Measurements from ENCODE around the gene OR11G2. TPM values are rescaled to one million over a fixed set of nuclear protein-coding genes. Genes with fewer than 3 reads are reported as not detected.
"Not testable (repeated sequence)": the region's sequence is repeated elsewhere in the genome, so short reads cannot be mapped to it uniquely, and the experiment has no call there.

The OR11G2 gene
- total RNA-seq, 4 donors from 2014 or later: not detected

DNA sequence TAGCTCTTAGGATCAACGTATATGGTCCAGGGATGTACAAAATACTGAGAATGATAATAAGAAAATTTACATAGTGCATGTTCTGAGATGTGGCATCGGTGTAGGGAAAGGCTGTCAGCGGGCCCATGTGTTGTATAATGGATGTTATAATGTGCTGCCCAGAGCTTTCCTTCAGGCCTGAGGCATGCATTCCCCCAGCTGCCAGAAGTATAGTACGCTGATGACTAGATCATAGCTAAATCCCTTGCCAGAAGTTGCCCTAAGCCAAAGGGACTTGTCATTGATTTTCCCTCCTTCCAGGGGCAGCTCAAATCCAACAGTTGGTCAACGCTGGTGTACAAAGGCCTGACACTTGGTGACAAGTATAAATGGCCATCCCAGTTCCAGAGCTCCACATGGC lies 6.5 kb upstream of the OR11G2 start:
- no peak for TF ChIP-seq POLR2A (IDR thresholded peaks at IDR 0.05)
- TF ChIP-seq, protein P1, sequence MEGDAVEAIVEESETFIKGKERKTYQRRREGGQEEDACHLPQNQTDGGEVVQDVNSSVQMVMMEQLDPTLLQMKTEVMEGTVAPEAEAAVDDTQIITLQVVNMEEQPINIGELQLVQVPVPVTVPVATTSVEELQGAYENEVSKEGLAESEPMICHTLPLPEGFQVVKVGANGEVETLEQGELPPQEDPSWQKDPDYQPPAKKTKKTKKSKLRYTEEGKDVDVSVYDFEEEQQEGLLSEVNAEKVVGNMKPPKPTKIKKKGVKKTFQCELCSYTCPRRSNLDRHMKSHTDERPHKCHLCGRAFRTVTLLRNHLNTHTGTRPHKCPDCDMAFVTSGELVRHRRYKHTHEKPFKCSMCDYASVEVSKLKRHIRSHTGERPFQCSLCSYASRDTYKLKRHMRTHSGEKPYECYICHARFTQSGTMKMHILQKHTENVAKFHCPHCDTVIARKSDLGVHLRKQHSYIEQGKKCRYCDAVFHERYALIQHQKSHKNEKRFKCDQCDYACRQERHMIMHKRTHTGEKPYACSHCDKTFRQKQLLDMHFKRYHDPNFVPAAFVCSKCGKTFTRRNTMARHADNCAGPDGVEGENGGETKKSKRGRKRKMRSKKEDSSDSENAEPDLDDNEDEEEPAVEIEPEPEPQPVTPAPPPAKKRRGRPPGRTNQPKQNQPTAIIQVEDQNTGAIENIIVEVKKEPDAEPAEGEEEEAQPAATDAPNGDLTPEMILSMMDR (IDR thresholded peaks at IDR 0.05): no peak
- 55 to 62% methylated on average over 5 of the region's 5 CpGs for WGBS, 2 donors
- Histone ChIP-seq H3K4me3 (no peak overlapping the region), H3K36me3 (no peaks in the 10 kb centered on the region), H3K27ac (no peak overlapping the region), H3K4me1 (no peaks in the 10 kb centered on the region), H3K27me3 (no peaks in the 10 kb centered on the region), H3K9me3 (no peaks in the 10 kb centered on the region)
- intact Hi-C loops (cut with DNase I): no loop called here
- DNase-seq: no peak

DNA sequence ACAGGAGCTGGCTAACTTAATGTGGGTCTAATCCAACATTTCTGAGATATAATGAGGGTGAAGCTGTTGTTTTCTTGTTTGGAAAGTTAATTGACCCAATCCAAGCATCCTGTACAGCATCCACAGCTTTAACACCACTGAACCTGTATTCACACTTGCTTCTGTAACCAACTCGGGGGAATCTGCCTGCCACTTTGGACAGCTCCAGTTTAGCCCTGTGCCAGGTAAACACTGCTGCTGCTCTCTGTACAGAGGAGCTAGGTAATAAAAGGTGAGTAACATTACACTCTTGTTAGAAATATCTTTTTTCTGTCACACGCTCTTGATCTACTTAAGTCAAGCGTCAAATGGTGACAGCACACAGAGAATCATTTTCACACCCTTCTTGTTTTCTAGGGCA lies 700 bp downstream of the OR11G2 start:
- TF ChIP-seq POLR2A (IDR thresholded peaks at IDR 0.05): no peak
- TF ChIP-seq, protein P1 (IDR thresholded peaks at IDR 0.05): no peak
- Histone ChIP-seq H3K4me1 (no peaks in the 10 kb centered on the region), H3K9me3 (no peaks in the 10 kb centered on the region), H3K27me3 (no peaks in the 10 kb centered on the region), H3K36me3 (no peaks in the 10 kb centered on the region), H3K4me3 (no peak overlapping the region), H3K27ac (no peak overlapping the region)
- intact Hi-C loops (cut with DNase I): no loop called here
- WGBS, 2 donors: 72% methylated on average over 3 of the region's 3 CpGs
- no peak for DNase-seq

DNA sequence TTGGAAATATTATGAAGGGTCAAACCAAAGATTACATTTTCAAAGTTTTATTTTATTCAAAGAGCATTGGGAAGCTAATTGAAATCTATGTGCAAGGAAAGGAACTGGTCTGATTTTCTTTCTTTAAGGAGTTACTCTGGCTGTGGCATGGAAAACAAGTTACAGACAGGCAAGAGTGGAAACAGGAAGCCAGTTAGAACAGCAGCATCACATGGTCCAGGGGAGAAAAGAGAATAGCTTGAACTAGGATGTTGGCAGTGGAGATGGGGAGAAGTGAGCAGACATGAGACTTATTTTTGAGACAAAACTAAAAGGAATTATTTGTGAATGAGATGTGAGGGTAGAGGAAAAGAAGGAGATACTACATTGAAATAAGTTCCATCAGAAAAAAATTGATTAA lies 3.4 kb downstream of the OR11G2 start:
- intact Hi-C loops (cut with DNase I): no loop called here

DNA sequence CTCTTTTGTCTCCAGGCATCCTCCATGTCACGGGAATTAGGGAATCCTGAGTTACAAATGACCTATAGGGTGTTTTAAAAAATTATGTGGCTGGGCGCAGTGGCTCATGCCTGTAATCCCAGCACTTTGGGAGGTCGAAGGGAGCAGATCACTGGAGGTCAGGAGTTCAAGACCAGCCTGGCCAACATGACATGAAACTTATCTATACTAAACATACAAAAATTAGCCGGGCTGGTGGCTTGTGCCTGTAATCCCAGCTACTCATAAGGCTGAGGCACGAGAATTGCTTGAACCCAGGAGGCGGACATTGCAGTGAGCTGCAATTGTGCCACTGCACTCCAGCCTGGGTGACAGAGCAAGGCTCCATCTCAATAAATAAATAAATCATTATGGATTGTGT lies 4.5 kb downstream of the OR11G2 start:
- H3K27ac ChIP-seq; H3K27me3 ChIP-seq; H3K36me3 ChIP-seq; DNase-seq; H3K4me3 ChIP-seq; intact Hi-C loops (cut with DNase I); H3K9me3 ChIP-seq; H3K4me1 ChIP-seq: not testable (repeated sequence)
- WGBS, 2 donors: 58 to 61% methylated on average over 6 of the region's 6 CpGs

More for the DNA sequence above, 3.4 kb downstream of the OR11G2 start:
- Histone ChIP-seq H3K36me3 (no peaks in the 10 kb centered on the region), H3K27me3 (no peaks in the 10 kb centered on the region), H3K27ac (no peak overlapping the region), H3K4me3 (no peak overlapping the region), H3K9me3 (no peaks in the 10 kb centered on the region), H3K4me1 (no peaks in the 10 kb centered on the region)
- DNase-seq: no peak
- no peak for TF ChIP-seq POLR2A (IDR thresholded peaks at IDR 0.05)
- TF ChIP-seq, protein P1 (IDR thresholded peaks at IDR 0.05): no peak

DNA sequence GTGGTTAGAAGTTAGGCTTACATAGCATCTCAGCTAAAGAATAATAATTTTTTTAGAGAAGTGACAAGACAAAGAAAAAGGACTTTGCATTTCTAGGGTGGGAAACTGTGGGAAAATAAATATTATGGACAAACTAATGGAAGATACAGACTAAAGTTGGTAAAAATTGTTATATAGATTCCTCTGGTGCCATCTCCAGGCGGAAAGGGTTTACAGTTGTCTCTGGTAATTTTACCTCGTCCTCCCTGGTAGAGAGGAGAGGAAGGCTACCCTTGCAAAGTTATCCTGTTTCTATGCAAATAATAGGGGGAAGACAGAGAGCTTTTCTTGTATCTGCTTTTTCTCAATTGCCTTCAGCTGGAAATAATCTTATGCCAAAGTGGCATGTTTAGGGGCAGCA lies 5.2 kb downstream of the OR11G2 start:
- Histone ChIP-seq H3K27ac (no peak overlapping the region), H3K9me3 (no peaks in the 10 kb centered on the region), H3K36me3 (no peaks in the 10 kb centered on the region), H3K27me3 (no peaks in the 10 kb centered on the region), H3K4me3 (no peak overlapping the region), H3K4me1 (no peaks in the 10 kb centered on the region)
- no peak for TF ChIP-seq POLR2A (IDR thresholded peaks at IDR 0.05)
- TF ChIP-seq, protein P1 (IDR thresholded peaks at IDR 0.05): no peak
- DNase-seq: no peak
- intact Hi-C loops (cut with DNase I): no loop called here
- WGBS, 2 donors: 17 to 28% methylated on average over 2 of the region's 2 CpGs

DNA sequence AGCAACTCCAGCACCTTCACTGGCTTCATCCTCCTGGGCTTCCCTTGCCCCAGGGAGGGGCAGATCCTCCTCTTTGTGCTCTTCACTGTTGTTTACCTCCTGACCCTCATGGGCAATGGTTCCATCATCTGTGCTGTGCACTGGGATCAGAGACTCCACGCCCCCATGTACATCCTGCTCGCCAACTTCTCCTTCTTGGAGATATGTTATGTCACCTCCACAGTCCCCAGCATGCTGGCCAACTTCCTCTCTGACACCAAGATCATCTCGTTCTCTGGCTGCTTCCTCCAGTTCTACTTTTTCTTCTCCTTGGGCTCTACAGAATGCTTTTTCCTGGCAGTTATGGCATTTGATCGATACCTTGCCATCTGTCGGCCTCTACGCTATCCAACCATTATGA lies 6.8 kb downstream of the OR11G2 start:
- Histone ChIP-seq H3K27ac (no peak overlapping the region), H3K4me1 (no peaks in the 10 kb centered on the region), H3K36me3 (no peaks in the 10 kb centered on the region), H3K9me3 (no peaks in the 10 kb centered on the region), H3K27me3 (no peaks in the 10 kb centered on the region), H3K4me3 (no peak overlapping the region)
- intact Hi-C loops (cut with DNase I): no loop called here
- TF ChIP-seq POLR2A (IDR thresholded peaks at IDR 0.05): no peak
- TF ChIP-seq, protein P1 (IDR thresholded peaks at IDR 0.05): no peak
- DNase-seq: no peak
- WGBS, 2 donors: 80 to 82% methylated on average over 5 of the region's 6 CpGs

All from esophagus squamous epithelium (tissue), 5 donors.